HG02798 (cell line): ENCODE results near the gene BPIFB4.
"Not testable (repeated sequence)": the region's sequence is repeated elsewhere in the genome, so short reads cannot be mapped to it uniquely, and the experiment has no call there.

Source experiments
- ATAC-seq: cut with Tn5 transposase; IDR thresholded peaks from one replicate; pipeline ENCODE4 v1.9.1; 2021; ENCODE audit warnings: mild to moderate bottlenecking; ENCODE audit not compliant: unreplicated experiment, poor library complexity

BPIFB4 gene

DNA sequence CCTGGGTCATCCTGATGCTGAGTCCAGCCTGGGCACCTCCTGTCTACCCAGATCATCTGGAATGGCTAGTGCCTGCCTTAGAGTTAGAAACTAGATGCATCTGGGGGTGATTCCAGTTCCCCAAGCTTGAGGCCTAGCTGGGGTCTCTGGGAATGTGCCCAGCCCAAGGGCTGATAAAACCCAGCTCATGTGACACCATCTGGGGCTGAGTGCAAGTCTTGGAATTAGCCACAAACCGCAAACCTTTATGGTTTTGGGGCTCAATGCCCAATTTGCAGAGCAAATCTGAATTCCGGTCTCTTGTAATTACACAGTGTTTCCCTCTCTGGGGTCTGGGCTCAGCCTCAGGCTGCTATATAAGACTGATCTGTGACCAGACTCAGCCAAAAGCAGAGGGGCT, at the start of gene BPIFB4:
TSS of gene BPIFB4 (plus strand) at position 385 of the 400 bp plus-strand sequence. CDS start 1,884 bp downstream, outside the sequence.
- no peak for ATAC-seq

DNA sequence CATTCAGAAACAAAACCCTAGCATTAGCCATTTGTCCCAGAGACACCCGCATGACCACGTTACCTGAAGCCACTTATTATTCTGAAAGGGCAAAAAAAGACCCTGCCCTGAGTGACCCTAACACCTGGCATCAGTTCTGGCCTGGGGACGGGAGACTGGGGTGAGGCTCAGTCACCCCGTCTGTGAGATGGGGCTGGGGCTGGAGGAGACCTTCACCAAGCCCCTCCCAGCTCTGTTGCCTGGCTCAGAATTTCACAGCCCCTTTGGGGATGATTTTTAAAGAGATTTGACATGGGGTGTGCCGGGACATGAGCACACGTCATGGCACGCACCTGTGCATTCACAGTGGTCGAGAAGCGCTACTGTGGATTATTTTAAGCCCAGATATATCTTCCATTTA, 49.4 kb upstream of the BPIFB4 start:
- ATAC-seq: no peak

DNA sequence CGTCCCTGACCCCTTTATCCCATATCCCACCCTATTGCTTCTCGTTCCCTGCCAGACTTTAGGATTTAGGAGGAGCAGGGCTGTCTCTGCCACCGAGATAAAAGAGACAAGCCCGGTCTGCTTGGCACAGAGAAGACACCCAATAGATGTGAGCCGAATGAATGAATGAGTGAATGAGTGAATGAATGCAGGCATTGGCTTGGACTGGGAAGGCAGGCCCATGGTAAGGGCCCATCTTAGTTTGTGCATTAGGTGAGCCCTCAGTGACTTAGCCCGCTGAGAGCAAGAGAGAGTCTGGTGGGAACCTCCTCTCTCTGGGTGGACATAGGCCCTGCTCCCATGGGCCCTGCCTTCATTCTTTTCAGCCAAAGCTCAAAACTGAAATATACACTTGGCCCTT, 48.9 kb upstream of the BPIFB4 start:
- no peak for ATAC-seq

DNA sequence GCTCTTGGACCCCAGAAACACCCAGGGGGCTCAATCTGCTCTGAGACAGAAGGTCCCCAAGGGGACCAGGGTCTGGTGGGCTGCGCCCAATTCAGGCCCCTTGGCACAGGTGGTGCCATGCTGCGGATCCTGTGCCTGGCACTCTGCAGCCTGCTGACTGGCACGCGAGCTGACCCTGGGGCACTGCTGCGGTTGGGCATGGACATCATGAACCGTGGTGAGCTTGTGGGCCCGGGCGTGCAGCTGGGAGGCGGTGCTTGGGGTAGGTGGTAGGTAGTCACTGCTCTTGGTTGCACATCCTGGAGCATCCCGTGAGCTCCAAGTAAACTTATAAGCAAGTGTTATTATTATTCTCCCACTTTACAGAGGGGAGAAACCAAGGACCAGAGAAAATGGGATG, 47.9 kb upstream of the BPIFB4 start, which contains the start of gene BPIFB6:
TSS of gene BPIFB6 (plus strand) at position 118 of the 400 bp plus-strand sequence. CDS start at position 118, 0 bp downstream.
- ATAC-seq: no peak

DNA sequence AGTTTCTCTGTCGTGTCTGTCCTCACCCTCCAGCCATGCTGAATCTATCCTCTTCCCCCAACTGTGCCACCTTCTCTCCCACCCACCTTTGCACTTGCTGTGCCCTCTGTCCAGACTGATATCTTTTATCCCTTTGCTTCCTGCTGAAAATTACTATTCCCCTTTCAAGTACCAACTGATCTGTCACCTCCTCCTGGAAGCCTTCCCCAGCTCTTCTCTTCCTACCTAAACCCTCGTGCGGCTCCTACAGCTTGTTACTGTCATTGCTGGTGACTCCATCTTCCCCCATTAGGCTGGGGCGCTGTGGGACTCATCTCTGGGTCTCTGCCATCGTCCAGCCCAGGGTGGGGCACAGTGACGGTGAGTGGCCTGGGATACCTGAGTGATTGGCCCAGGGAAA, 46.9 kb upstream of the BPIFB4 start:
- no peak for ATAC-seq

DNA sequence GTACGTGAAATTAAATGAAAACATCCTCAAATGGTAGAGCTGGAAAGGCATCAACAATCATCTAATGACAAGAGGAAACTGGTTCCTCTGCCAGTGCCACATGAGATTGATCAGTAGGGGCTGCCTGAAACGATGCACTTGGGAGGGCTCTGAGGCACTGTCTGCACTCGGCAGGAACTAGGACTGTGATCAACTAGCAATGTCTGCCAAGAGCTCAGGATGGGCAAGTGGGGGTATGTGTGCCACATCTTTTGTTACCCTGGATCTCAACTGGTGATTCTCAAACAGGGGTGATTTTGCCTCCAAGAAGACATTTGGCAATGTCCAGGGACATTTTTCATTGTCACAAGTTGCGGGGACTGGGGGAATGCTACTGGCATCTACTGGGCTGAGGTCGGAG, 46.1 kb upstream of the BPIFB4 start:
- no peak for ATAC-seq

DNA sequence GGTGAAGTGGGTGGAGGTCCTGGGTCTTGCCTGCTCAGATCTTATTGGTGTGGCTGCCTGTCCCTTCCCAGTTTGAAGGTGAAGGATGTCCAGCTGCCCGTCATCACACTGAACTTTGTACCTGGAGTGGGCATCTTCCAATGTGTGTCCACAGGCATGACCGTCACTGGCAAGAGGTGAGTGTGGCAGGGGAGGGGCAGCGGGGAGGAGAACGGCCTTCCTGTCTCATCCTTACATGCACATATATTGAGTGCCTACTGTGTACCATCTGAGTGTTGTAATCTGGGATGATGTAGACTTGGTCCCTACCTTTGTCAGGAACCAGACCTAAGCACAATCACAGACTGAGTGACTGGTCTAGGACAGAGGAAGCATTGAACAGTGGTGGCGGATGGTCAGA, 45.3 kb upstream of the BPIFB4 start:
- no peak for ATAC-seq

DNA sequence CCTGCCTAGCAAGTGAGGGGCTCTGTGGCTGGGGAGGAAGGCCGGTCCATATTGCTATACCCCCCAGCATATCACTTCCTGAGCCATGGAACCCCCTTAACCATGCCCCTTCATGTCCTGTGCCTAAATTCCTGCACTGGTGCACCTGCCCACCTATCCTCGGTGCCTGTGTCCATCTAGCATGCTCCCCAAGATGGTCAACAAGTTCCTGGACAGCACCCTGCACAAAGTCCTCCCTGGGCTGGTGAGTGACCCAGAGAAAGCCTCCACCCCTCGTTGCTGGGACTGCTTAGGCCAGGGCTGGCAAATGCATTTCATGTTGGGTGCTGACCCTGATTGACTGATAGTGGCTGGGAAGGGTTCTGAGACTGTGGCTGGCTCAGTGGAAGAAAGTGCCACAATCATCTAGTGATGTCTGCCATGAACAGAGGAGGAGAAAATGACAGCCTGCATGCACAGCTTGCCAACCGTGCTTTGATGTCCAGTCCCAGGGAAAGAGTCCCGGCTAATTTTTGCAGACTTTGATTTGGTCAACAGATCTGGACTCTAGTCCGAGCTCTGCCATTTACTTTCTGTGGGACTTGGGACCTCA, 44.4 kb upstream of the BPIFB4 start:
- ATAC-seq: no peak

DNA sequence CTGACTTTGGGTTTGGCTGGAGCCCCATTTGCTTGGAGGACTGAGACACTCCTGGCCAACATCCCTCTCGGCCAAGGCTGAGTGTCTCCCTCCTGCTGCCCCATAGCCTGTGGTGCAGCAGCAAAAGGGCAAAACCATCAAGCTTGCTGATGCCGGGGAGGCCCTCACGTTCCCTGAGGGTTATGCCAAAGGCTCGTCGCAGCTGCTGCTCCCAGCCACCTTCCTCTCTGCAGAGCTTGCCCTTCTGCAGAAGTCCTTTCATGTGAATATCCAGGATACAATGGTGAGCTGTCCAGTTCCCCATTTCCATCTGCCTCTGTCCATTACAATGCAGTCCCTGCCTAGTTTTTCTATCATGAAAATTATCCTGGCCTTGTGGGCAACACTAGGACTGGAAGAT, 42.0 kb upstream of the BPIFB4 start:
- no peak for ATAC-seq

DNA sequence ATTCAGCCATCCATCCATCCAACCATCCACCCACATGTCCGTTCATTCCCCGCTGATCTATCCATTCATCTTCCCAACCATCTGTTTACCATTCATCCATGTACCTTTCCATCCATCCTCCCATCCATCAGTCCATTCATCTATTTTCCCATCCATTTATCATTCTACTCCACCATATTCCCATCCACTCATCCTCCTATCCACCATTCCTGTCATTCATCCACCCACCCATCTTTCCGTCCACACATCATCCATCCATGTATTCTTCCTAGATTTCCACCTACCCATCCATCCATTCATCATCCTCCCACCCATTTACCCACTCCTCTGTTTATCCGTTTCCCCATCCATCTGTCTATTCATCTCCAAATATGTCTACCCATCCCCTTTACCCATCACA, 41.2 kb upstream of the BPIFB4 start:
- no peak for ATAC-seq

DNA sequence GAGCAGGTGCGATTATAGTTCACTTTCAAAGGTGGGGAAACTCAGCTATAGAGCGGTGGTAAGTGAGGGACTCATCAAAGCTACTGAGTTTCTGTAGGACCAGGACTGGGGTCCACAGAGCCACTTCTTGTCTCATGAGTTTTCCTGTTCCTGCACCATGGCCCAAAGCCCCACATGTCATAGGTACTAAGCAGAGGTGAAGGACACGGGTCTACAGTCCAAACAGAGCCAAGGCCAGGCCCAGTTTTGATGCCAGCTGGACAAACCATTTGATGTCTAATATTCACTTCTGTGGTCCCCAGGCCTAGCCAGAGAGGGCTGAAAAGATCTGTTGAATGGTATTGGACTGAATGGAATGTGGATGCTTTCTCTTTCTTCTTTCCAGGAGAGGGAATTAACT, 37.0 kb upstream of the BPIFB4 start:
- ATAC-seq: no peak

DNA sequence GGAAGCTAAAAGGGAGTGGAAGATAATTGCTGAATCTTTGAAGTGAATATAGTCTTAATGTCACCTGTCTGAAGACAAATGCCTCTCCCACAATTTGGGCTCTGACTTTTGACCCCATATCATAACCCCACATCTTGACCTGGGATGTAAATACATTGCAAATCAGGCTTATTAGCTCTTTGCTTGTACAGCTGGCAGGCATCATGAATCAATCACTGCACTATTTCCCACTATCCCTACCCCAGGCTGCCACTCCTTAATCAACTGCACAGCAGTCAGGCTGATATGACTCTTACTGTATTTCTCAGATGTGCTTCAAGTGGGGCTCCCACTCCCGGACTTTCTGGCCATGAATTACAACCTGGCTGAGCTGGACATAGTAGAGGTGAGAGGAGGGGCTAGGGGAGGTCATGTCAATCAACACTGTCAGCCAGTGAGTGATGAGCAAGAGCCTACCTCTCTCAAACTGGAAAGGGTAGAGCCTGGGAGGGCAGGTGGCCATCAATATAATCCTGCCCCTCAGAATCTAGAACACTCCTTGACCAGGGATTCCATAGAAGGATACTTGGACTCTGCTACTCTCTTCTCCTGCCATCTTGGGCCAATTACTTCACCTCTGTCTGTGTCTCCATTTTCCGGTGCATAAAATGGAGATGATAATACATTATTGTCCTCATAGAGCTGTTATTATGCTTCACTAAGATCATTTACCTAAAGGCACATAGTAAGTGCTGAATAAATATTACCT, 36.3 kb upstream of the BPIFB4 start:
- no peak for ATAC-seq

DNA sequence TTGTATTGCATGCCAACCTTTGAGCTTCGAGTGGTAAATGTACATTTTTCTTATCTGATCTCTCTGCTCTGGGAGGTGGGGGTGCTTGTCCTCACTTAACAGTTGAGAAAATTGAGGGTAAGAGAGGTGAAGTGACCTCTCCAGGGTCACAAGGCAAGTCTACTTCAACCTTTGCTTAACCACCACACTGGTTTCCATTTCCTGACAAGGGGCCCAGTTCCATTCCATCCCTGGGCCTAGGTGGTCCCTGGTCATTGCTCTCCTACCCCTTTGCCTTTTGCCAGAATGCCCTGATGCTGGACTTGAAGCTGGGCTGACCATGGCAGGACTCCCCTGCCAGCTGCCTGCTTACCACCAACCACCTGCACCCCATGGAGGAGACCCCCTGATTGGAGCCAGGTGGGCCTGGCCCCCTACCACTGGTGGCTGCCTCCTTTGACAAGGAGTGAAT, 35.7 kb upstream of the BPIFB4 start:
- no peak for ATAC-seq

DNA sequence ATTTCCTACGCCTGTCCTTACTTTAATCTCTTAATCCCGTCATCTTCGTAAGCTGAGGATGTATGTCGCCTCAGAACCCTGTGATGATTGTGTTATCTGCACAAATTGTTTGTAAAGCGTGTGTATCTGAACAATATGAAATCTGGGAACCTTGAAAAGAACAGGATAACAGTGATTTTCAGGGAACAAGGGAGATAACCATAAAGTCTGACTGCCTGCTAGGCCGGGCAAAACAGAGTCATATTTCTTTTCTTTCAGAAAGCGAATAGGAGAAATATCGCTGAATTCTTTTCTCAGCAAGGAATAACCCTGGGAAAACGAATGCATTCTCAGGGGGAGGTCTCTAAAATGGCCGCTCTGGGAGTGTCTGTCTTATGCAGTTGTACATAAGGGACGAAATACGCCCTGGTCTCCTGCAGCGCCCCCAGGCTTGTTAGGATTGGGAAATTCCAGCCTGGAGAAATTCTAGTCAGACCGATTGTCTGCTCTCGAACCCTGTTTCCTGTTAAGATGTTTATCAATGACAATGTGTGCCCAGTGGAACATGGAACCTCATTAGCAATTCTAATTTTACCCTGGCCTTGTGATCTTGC, 34.2 kb upstream of the BPIFB4 start:
- ATAC-seq: not testable (repeated sequence)

DNA sequence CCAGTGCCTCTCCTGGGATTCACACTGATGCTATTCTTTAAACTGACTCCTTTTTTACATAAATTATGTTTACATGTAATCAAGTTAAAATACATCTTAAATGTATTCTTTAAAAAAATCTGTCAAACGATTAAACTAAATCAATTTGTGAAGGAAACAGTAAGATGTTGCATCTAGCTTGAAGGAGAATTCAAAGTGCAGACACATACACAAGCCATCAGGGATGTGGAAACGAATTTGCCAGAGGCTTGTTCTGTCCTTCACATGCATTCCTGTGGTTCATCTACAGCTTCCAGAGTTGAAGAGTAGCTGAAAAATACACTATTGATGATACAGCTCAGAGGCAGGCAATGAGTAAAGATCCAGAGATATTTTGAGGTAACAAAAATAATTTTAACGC, 33.0 kb upstream of the BPIFB4 start:
- ATAC-seq: no peak

DNA sequence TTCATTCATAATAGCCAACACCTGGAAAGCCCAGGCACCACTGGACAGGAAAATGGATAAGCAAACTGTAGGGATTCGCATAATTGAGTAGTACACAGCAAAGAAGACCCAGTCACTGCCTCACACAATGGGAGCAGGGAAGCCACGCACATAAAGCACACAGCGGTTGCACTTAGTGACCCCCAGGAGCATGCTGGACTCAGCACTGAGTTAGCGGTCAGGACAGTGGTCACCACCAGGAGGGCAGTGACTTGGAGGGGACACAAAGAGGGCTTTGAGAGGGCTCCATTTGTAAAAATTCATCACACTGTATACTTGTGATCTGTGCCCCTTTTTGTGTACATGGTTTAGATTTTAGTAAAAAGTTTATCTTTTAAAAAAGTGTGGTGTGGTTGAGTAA, 28.1 kb upstream of the BPIFB4 start:
- ATAC-seq: no peak

DNA sequence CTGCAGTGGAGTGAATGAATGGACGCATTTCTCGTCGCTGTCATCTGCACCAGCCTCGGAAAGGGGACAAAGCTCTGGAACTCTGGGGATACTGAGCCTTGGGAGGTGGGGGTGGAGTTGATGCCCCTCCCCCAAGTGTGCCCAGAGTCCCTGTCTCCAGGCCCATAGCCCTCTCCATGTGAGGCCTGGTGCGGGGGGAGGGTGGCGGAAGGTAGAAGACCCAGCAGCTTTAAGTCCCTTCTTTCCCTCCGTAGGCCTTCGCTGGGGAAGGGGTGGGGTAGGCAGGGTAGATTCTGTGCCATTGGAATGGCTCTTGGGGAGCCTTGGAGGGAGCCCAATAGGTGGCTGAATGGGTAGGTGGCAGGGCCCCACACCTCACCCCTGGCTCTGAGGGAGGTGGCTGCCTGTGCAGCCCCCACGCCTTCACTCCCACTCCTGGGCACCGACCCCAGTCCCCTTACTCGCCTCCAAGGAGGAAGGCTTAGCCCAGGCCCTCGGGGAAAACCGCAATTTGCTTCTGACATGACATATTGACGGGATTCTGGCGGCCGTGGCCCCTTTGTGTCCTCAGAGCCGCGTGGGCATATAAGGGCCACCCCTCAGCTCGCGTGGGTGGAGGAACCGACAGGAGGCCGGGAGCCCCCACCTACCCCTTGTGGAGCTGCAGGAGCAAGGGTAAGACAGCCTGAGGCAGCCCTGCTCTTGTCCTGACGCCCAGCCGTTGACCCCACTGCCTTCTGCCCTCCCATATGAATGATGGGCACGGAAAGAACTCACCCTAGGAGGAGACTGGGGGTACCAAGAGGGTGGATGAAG, 25.9 kb upstream of the BPIFB4 start, which contains the start of gene BPIFB3:
TSS of gene BPIFB3 (plus strand) at position 613 of the 816 bp plus-strand sequence. CDS start 1,533 bp downstream, outside the sequence.
- ATAC-seq: no peak

DNA sequence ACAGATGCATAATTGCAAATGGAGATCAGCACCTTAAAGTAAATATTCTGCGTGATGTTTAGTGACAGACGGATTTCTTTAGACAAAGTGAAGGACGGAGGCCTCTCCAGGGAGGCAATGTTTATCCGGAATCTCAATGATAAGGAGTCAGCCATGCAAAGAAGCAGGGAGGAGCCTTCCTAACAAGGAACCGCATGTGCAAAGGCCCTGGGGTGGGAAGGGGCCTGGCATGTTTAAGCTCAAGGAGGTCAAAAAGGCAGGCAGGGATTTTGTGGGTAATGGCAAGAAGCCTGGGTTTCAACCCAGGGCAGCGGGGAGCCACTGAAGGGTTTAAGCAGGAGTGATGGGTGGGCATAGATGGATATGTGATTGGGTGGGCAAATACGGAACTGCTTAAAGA, 25.1 kb upstream of the BPIFB4 start:
- no peak for ATAC-seq

DNA sequence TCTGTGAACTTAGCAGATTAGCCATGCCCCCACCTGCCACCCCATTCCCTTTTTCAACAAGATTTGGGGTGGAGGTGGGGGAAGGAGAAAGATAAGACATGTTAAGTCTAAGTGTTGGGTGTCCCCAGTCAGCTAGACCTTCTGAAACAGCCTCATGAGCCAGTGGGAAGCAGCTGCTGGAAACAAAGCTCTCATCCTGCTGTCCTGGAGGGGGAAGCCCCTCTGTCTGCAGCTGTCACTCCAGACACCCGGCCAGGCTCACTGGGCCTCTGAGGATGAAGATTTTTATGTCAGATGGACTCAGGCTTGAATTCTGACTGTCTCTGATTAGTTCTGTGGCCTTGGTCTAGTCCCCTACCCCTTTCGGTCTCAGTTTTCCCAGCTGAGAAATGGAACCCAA, 24.7 kb upstream of the BPIFB4 start:
- no peak for ATAC-seq

DNA sequence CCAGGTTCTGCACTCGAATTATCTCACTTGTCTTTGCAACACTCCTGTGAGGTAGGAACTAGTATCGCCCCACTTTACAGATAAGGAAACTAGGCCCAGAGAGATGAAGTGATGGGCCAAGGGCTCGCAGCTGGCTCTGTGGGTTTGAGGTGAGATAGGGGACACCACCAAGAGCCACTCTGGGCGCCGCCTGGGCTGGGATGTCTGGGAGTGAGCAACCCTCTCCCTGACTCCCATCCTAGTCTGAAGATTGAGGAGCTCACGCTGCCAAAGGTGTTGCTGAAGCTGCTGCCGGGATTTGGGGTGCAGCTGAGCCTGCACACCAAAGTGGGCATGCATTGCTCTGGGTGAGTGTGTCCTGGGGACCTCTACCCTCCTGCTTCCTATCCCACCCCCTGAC, 20.3 kb upstream of the BPIFB4 start:
- ATAC-seq: no peak
